DOHH2 (cell line): ENCODE data around the gene UBIAD1.

Source experiments
- CTCF ChIP-seq: fragments of 200-600 bp; sonication (generic); IDR thresholded peaks from one replicate; pipeline ENCODE4 v1.5.1; 2014; ENCODE audit warnings: antibody characterized with exemption, mild to moderate bottlenecking, low read depth, low read length; ENCODE audit not compliant: poor library complexity, severe bottlenecking
- EZH2phosphoT487 ChIP-seq: fragments of 200-600 bp; sonication (generic); IDR thresholded peaks from 2 replicates; pipeline ENCODE4 v1.6.1; 2017; ENCODE audit warnings: borderline replicate concordance, mild to moderate bottlenecking, antibody characterized with exemption, low read length, moderate library complexity, mixed read lengths

DNA sequence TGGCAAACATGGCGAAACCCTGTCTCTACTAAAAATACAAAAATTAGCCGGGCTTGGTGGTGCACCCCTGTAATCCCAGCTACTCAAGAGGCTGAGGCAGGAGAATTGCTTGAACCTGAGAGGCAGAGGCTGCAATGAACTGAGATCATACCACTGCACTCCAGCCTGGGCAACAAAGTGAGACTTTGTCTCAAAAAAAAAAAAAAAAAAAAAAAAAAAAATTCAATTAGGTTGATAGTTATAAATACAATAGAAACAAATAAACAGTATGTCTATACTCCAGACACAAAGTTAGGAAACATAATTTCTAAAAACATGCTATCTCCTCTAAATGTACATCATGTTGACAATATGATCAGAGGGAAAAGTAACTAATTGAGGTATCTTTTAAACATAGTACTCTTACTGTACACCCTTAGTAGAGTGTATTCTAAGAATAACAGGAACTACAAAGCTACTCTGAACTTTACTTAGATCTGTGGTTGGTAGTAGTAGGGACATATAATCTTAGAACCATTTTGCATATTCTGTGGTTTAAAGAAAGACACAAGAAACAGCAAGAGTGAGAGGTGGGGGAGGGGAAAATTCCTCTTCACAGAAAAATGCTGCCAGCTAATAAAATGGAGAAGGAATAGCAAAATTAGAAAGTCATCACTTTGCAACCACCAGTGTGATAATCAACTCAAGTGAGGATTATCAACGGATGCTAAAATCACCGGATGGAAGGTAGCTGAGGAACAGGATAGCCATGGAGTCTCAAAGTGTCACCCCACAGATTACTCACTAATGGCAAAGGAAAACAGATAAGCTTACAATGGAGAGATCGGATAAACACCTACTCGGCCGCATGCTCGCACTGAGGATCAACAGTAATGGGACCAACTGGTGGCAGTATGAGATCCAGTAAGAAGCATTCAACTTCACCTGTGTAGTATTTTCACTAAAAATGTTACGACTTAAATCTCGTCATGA, 45.6 kb upstream of the UBIAD1 start:
- no peak for TF ChIP-seq CTCF
- TF ChIP-seq EZH2phosphoT487: no peak
